Limb (tissue), 2 donors: Measurements from ENCODE around the gene PTPRT.

Source experiments
- DNase-seq, 2 donors: peaks; one replicate each; pipeline ENCODE4 v3.0.0-alpha.2; 2016; ENCODE audit errors: extremely low spot score in 2 of 2

The PTPRT gene

DNA sequence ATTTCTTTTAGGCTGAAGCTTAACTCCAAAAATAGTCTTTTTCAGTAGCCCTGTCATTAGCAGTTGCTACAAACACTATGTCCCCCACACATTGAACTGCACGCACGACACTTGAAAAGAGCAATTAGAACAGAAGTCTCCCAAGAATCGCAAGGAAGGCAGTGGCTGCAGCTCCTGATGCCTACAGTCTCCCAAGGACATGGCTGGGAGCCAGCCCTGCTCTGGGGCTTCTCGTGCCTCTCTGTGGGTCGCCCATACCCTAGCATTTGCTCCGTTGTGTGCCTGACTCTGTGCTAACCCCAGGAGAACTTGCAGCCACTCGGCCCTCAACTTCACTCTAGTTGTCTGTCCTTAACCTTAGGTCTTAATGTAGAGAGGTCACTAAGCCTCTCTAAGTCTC lies 454.2 kb downstream of the PTPRT start:
- no peak for DNase-seq

DNA sequence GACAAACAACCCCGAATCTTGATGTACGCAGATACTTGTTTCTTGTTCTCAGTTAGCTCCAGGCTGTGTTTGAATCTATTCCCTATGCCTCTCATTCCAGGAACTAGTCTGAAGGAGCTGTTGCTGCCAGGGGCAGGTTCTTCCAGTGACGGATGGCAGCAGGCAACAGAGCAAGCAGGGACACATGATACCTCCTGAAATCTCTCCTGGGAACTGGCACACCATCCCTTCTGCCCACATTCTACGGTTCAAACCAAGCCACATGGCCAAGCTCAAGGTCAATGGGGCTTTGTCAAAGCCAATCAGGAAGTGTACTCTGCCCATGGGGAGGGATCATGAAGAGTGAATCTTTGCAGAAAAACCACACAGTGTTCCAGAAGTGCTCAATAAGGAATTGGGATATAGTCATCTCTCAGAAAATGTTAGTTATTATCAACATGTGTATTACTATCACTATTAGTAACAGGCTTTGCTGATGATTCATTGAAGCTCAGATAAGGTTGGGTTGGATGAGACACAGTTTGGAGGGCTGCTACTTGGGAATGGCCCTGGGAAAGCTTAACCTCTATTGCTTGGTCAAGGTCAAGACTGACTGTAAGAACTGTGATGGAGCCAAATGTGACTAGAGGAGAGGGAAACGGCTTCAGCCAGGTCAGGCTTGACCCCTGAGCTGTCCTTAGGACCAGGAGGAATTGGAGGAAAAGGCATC lies 454.9 kb downstream of the PTPRT start:
- DNase-seq, result no peak

GRCh38 chr20:42721923-42722322 lies 467.8 kb downstream of the PTPRT start:
- DNase-seq, result no peak

DNA sequence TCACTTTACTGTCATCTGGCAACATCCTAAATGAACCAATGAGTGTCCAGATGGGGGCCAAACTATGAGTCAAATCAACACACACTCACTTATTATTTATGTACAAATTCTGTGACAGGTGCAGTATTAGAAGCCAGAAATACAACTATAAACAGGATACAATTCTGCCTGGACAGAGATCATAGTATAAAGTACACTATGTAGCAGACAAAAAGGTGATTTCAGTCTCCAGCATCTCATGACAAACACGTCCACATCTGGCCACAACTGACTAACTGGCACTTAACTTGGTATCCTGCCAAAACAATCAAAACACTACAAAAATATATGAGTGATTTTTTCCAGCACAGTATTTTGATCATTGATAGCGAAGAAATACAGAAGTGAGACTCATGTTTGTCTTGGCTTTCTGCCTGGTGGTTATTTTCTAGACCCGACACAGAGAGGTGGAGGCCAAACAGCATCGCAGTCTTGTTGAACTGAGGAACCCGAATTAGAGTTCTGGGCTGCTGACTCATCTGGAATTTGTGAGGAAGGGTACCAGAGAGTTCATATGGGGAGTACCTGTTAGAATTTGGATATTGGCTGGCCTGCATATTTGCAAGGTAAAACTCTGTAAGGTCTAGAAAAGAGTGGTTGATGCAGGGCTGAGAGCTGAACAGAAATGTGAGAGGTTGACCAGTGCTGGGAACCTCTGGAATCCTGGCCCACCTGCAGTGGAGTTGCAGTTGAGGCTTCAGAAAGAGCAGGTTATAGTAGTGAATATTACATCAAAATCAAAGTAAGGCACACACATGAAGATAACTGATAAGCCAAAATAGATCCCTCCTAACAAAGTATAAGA lies 475.2 kb downstream of the PTPRT start:
- DNase-seq, result no peak

- DNase-seq, result no peak
Observed at GRCh38 chr20:42708266-42708665, 481.4 kb downstream of the PTPRT start.

DNA sequence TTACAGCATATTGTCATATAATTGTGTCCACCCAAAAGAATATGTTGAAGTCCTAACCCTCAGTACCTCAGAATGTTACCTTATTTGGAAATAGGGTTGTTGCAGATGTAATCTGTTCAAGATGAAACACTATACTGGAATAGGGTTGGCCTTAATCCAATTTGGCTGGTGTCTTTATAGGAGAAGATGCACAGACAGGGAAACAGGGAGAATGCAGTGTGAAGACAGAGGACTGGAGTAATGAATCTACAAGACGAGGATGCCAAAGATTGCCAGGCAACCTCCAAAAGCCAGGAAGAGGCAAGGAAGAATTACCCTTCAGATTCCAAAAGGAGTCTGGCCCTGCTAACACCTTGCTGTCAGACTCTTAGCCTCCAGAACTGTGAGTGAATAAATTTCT lies 482.9 kb downstream of the PTPRT start:
- DNase-seq, result peak in 1 of 2 donors; percentile 18

- no peak for DNase-seq
Observed at GRCh38 chr20:42705550-42705949, 484.2 kb downstream of the PTPRT start.

DNA sequence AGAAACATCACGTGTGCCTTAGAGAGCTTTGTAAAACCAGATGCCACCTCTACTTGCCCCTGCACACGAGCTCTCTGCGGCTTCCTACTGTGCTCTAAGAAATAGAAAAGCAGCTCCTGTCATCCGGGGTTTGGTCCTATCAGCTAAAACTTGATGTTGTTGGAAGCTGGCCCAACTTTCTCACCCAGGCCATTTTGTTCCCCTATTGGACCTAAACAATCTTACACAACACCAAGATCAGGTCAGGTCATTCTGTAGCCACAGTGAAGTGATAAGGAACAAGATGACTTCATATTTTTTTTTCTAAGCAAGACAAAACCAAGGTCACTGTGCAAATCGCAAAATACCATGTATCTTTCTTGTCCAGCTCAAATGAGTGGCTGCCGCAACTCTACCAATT lies 486.0 kb downstream of the PTPRT start:
- no peak for DNase-seq

DNA sequence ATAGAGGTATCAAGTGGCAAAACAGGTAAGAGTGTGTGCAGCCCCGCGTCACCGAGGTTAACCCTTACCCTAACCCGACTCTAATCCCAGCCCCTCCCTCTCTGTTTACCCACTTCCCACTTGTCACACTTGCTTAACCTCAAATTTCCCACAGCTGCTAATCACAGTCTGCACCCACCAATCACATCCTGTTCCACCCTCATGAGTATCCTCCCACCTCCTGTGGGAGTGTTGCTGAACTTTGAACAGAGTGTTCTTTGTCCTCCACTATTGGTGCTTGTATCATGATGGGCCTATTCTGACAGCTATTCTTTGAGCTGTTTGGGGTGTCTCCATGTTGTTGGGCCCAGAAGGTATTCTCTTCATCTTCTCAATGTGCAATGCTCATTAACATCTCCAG lies 487.8 kb downstream of the PTPRT start:
- no peak for DNase-seq

DNA sequence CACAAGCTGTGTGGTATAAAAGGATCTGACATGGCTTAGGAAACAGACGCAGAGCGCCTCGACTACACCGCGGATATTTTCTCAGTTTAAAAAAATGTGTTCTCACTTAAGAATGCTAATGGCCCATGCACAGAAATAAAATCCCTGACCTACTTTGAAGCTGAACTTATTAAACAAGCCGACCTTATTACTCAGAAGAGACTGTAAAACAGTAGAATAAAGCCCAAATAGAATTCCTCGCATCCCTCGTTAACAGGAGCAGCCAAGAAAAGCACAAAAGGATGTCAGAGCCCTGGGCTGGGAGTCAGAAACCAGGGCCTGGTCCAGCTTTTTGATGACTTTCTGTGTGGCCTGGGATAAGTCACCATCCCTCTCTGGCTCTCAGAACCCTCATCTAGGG lies 489.3 kb downstream of the PTPRT start:
- peak in 1 of 2 donors; percentile 5 for DNase-seq

GRCh38 chr20:42697962-42698361 lies 491.7 kb downstream of the PTPRT start:
- no peak for DNase-seq

DNA sequence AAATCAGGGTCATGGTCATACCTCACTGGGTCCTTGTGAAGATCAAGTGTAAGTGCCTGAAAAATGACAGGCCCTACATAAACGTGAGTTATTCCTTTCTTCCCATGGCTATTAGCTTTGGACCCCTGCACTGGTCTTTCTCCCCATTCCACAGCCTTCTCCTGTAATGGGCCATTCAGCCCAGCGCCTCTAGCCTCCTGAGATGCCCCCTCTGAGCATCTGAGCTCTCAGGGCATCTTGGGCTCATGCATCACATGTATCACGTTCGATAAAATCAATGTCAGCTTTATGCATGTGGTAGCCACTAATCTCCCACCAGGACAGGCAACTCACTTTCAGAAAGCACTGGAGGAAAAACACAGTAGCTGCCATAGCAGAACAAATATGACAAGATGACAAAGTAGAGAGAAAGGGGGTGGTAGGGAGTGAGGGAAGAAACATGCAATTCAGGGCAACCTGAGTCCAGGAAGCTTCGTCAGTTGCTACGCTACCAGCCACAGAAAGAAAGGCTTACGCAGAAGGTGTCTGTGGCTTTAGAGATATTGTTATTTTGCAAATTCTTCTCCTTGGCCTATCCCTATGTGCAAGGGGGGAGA lies 498.8 kb downstream of the PTPRT start:
- no peak for DNase-seq

GRCh38 chr20:42688576-42688975 lies 501.1 kb downstream of the PTPRT start:
- DNase-seq, result peak in 1 of 2 donors; percentile 67

DNA sequence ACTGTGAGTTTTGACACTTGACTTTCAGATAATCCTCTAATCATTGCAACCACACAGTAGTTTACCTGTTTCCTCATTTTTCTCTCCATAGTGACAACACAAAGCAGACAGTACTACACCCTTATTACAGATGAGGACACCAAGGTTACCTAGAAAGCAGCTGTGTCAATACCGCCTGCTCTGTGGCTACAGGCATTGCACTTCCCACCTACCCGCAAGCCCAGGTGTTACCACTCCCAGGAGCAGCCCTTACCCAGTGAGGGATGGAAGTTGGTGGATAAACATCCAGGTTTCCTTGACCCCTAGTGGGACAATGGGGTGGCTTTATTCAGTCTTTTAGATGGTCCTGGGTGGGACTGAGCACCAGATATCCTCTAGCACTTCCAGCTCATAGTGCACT lies 503.6 kb downstream of the PTPRT start:
- DNase-seq, result no peak

- no peak for DNase-seq
Observed at GRCh38 chr20:42678895-42679294, 510.8 kb downstream of the PTPRT start.

GRCh38 chr20:42656130-42656529 lies 533.6 kb downstream of the PTPRT start:
- DNase-seq, result no peak

DNA sequence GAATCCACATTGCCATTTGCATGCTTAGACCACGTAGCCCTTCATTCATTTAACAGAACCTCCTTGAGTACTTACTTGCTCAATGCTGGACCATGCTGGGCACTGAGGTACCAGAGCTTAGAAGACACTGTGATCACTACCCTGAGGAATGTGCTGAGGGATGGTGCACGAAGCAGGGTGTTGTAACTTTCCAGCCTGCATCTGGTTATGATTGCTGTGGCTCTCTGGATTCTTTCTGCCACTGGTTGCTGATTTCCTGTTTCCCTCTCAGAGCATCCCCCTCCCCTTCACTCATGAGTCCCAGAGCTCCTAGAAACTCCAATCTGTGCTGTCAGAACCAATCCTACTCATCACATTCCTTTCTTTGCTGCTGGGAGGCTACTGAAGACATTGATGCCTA lies 537.4 kb downstream of the PTPRT start:
- no peak for DNase-seq

DNA sequence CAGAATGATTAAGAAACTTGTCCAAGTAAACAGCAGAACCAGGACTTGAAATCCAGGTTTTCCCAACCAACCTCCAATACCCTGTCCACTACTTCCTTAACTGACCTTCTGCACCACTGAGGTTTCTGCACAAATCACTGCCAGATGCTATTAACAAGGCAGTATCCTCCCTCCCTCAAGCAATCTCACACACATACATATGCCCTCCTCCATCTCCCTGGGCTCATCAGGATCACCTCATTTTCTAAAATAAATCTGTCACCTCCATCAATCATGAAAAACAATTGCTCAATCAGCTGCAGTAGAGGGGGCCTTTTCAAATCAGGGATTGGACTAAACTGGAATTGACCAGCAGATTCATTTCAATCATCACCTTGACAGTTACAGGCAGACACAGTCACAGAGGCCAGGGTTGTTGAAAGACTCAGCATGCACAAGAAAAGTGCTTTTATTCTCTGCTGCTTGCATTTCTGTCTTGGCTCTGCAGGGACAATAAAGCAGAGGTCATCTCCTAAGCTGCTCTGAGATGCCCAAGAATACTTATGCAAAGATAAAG lies 539.4 kb downstream of the PTPRT start:
- no peak for DNase-seq

GRCh38 chr20:42649748-42650147 lies 540.0 kb downstream of the PTPRT start:
- DNase-seq, result no peak

GRCh38 chr20:42646250-42646649 lies 543.5 kb downstream of the PTPRT start:
- no peak for DNase-seq

GRCh38 chr20:42641886-42642285 lies 547.8 kb downstream of the PTPRT start:
- no peak for DNase-seq

GRCh38 chr20:42639140-42639539 lies 550.6 kb downstream of the PTPRT start:
- no peak for DNase-seq
